NK-92 treated with Interleukin-12 subunit alpha and Interleukin-12 subunit beta, amount 100 ng/mL, for 24 hours (cell line): ENCODE results near the gene DPP7.
A peak's percentile ranks its signal among the peaks of the same experiment; 100 is the strongest.

Experiments
- DNase-seq: peaks from one replicate; lab custom pipeline; 2025; lab: John Stamatoyannopoulos, UW

Gene DPP7

GRCh38 chr9:137088121-137088520 lies 26.4 kb downstream of the DPP7 start:
- DNase-seq = no peak

GRCh38 chr9:137087409-137087925 lies 27.1 kb downstream of the DPP7 start:
- no peak for DNase-seq

GRCh38 chr9:137086531-137087408 lies 27.8 kb downstream of the DPP7 start, which contains the start of gene MAN1B1:
MAN1B1 (plus strand) TSS chr9:137086985; CDS start chr9:137087000, 15 bp downstream.
- peak; percentile 99 for DNase-seq

- DNase-seq = no peak
Measured at GRCh38 chr9:137085920-137086530, 28.5 kb downstream of the DPP7 start.

GRCh38 chr9:137084526-137084925 lies 30.0 kb downstream of the DPP7 start:
- DNase-seq = no peak

- no peak for DNase-seq
Measured at GRCh38 chr9:137083394-137084004, 31.0 kb downstream of the DPP7 start.

GRCh38 chr9:137082925-137083290 lies 31.6 kb downstream of the DPP7 start:
- DNase-seq = no peak

- DNase-seq = no peak
Measured at GRCh38 chr9:137082222-137082924, 32.2 kb downstream of the DPP7 start.

- no peak for DNase-seq
Measured at GRCh38 chr9:137080260-137081122, 34.0 kb downstream of the DPP7 start.

- no peak for DNase-seq
Measured at GRCh38 chr9:137079401-137079787, 35.1 kb downstream of the DPP7 start.

- no peak for DNase-seq
Measured at GRCh38 chr9:137078701-137079400, 35.7 kb downstream of the DPP7 start.

GRCh38 chr9:137077758-137078693 lies 36.5 kb downstream of the DPP7 start:
- no peak for DNase-seq

GRCh38 chr9:137077010-137077747 lies 37.4 kb downstream of the DPP7 start, which contains the start of gene UAP1L1:
UAP1L1 (plus strand) TSS chr9:137077517; CDS start chr9:137077533, 16 bp downstream.
- DNase-seq = peak; percentile 62

GRCh38 chr9:137076636-137077009 lies 37.9 kb downstream of the DPP7 start:
- DNase-seq = no peak

GRCh38 chr9:137075275-137075775 lies 39.2 kb downstream of the DPP7 start:
- no peak for DNase-seq

GRCh38 chr9:137074657-137075274 lies 39.8 kb downstream of the DPP7 start:
- DNase-seq = no peak

- DNase-seq = no peak
Measured at GRCh38 chr9:137073992-137074399, 40.5 kb downstream of the DPP7 start.

- no peak for DNase-seq
Measured at GRCh38 chr9:137071282-137071681, 43.3 kb downstream of the DPP7 start.
